Stimulated activated CD4-positive, alpha-beta T cell treated with anti-CD3 and anti-CD28 coated beads, Interleukin-1b, Interleukin-23, amount 100 ng/mL, for 24 hours (primary cell): ENCODE data around the gene CABP4.

Experiments used
- DNase-seq, 4 experiments: peaks; one replicate each; pipeline ENCODE4 v3.0.0-alpha.2; 2020; ENCODE audit warnings: low read depth in 4 of 4, low spot score in 1 of 4

CABP4 gene

DNA sequence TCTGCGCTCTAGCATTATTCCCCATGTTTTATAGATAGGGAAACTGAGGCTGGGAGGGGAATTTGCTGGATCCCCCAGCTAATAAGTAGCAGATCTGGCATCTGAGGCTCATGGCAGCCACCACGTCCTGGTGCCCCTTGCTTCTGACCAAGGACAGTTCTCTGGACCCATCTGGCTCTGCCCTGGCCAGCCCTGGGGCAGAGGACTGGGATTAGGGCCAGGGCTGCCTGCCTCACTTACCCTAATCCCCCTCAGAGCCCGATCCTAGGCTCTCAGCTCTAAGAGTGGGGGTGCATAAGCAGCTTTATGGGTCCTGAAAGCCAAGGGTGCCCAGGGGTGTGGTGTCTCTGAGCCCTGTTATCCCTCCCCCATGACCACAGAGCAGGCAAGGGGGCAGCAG is at the start of gene CABP4:
CABP4 (plus strand) TSS at position 301 of the 400 bp plus-strand sequence; CDS start at position 371, 70 bp downstream.
- DNase-seq = no peak

DNA sequence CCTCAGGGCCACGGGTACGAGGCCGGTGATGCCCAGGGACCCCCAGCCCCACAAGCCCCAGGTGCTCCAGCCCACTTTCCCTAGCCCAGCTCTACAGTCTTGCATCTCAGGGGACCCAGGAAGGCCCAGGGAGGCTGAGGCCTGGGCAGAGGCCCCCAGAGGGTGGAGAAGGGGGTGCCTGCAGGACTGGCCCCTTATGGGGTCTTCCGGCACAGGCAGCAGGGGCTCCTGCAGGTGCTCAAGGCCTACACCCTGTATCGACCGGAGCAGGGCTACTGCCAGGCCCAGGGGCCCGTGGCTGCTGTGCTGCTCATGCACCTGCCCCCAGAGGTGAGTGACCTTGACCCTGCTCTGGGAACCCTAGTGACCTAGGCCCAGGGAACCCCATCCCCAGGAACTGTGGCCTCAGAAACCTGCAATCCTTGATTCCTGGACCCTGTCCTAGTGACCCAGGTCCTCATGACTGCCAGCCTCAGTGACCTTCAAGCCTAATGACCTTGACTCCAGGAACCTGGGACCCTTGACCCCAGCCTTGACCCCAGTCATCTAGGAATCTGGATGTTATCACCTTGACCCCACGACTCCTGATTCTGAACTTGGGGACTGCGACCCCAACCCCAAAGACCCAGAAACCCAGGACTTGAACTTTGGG is 49.3 kb upstream of the CABP4 start:
- DNase-seq = no peak

DNA sequence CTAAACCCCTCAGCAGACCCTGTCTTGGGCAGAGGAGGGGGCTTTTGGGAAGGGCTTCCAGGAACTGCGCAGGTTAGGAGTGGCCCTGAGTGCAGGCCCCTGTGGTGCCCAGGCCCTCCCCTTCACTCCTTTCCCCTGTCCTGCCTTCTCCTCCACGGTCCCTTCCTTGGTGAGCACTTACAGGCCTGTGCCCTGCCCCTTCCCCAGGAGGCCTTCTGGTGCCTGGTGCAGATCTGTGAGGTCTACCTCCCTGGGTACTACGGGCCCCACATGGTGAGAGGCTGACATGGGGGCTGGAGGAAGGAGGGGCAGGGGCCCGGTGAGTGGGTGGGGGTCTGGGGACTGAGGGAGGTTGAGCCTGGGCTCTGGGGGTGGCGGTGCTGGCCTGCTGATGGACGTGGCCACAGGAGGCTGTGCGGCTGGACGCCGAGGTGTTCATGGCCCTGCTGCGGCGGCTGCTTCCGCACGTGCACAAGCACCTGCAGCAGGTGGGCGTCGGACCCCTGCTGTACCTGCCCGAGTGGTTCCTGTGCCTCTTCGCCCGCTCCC is 48.7 kb upstream of the CABP4 start:
- no peak for DNase-seq

DNA sequence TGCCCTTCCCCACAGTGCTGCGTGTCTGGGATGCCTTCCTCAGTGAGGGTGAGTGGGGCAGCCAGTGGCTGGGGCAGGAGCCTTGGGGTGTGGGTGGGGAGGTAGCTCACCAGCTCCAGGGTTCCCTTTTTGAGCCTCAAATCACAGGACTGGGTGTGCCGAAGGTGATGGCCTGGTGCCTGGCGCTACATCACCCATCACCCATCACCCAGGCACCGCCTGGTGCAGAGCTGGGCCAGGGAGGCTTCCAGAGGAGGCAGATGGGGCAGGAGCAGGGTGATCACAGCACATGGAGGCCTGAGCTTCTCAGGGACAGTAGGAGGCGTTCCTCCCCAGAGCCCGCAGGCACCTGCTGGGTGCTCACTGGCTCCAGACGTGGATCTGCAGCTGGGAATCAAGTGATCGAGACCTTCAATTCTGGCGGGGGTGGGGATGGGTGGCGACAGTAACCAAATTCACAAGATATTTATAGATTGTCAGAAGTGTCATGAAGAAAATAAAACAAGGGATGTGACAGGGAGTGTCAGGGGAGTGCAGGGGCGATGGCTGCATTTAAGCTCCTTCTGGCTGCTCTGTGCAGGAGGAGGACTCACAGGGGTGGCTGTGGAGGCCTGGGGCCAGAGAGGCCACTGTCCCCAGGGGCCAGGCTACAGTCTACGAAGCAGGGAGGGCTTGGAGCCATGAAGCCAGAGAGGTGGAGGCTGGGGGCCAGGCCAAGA is 48.0 kb upstream of the CABP4 start:
- DNase-seq = no peak

DNA sequence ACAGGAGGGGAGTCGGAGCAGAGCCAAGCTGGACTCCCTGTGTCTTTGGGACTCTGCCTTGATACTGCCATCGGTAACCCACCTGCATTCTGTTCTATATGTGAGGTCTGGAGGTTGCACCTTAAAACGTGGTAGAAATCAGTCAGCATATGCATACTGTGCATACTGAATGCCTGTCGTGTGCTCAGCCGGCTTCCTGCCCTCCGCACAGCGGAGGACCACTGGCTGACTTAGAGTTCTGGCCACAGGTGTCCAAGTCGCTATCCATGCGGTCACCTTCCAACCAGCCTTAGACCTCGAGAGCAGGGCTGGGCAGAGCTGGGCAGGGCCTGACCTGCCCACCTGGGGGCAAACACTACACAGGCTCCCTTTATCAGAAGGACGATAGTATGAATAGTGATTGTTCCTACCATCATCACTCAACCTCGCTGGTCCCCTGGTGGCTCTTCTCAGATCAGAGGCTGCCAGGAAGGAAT is 47.4 kb upstream of the CABP4 start:
- DNase-seq = no peak

DNA sequence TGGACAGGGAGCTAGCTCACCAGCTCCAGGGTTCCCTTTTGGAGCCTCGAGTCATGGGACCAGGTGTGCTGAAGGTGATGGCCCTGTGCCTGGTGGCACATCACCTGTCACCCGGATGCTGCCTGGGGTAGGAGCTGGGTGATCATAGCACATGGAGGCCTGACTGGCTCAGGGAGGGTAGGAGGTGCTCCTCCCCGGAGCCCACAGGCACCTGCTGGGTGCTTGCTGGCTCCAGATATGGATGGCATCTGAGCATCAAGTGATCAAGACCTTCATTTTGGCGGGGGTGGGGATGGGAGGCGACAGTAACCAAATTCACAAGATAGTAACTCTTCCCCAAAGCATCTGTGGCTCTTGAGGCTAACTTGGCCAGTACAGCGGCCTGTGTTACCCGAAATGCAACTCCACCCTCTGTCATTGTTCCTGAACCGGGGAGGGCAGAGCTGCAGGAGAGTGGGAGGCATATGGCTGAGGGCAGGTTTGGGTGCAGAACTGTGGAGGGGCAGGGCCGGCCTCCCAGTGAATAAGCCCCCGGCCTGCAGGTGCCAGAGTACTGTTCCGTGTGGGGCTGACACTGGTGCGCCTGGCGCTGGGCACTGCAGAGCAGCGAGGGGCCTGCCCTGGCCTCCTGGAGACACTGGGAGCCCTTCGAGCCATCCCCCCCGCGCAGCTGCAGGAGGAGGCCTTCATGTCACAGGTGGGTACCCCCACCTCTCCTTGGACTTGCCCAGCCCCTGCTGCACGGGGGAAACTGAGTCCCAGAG is 46.5 kb upstream of the CABP4 start:
- no peak for DNase-seq

DNA sequence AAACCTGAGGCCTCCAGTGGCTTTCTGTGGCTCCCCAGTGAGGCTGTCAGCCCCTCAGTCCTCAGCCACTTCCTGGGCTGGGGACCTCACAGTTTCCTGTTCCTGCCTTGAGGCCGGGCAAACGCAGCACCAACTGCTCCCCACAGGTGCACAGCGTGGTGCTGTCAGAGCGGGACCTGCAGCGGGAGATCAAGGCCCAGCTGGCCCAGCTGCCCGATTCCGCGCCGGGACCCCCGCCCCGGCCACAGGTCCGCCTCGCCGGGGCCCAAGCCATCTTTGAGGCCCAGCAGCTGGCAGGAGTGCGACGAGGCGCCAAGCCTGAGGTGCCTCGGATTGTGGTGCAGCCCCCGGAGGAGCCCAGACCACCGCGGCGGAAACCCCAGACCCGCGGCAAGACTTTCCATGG is 45.9 kb upstream of the CABP4 start:
- peak in 1 of 4 experiments; percentile 61 for DNase-seq

DNA sequence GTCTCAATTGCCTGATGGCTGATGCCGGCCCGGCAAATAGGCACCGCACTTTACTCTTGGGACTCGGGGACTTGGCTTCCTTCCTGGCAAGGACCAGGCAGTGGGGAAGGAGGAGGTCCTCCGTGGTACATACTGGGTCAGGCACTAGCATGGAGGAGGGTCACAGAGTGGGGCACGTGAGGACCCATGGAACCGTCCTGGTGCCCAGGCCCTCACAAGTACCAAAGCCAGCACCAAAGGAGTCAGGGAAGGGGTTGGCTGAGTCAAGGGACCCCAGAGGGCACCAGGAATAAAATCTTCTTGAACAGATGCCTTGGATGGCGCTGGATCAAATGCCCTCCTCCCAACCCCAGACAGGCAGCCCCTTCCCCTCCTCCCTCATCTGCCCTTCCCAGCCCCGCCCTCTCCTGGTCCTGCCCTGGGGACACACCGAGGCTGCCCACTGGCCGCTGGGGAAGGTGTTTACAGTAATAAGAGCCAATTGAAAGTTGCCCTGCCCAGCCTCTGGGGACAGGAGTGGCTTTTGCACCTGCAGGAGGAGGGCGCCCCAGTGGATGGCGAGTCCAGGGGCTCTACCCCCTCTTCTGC is 45.3 kb upstream of the CABP4 start:
- no peak for DNase-seq

DNA sequence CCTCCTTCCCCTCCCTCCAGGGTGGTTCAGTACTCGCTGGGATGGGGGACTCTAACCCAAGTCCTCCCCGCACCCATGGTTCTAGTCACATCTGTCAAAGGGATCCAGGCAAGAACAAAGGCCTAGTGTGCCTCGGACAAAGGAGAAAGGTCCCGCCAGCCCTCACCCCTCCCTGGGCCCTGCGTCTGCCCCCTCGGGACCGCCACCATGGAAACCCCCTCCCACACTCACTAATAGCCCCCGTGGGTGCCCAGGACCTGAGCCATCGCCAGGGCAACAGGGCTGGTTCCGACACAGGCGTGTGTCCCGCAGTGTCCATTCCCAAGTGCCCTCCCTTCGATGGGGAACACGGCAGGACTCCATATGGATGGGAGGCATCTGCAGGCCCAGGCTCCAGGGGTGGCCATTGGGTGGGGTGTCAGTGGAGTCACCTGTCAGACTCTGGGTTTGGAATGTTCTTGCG is 44.8 kb upstream of the CABP4 start:
- DNase-seq = no peak

DNA sequence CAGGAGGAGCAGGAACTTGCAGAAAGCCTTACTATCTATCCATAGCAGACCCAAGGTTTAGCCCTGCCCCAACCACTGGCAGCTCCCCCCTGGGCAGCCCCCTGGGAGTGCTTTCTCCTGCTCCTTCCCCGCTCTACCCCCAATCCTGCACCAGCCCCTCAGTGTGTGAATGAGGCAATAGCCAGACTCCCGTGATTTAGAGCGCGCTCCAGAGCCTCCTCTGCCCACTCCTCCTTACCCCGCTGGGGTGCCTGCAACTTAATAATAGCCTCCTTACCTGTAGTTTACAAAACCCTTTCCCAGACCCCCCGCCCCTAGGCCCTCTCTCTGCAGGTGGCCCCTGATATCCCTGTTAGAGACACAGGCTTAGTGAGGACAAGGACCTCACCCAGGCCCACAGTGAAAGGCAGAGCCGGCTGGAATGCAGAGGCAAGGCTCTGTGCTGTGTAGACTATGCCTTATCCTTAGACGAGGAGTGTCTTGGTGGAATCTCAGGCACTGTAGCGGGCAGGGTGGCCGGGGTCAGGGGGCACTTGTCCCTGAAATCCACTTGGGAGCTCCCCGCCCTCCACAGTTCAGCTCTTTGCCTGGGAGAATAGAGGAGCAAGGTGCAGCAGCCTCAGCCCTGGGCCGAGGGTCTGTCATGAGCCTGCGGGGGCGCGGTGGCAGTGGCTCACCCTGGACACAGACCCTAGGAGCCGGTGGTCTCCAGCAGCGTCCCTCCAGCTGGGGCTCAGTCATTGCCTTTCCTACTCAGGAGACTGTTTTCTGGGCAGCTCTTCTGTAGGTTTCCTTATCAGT is 44.0 kb upstream of the CABP4 start:
- no peak for DNase-seq

DNA sequence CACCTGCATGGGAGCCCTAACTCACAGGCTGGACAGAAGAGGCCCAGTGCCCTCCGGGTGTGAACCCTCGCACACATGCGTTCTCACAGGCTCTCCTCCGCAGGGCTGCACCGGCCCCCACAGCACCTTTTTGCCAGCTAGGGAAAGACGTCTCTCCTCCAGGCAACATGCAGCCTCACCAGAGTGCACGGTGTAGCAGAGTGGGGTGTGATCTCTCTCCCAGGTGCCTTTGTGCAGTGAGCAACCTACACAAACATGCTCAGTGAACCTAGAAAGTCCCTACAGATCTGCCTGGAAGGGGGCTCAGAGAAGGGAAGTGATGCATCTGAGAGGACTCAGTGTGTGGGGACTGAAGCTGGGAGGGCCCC is 43.4 kb upstream of the CABP4 start:
- no peak for DNase-seq

DNA sequence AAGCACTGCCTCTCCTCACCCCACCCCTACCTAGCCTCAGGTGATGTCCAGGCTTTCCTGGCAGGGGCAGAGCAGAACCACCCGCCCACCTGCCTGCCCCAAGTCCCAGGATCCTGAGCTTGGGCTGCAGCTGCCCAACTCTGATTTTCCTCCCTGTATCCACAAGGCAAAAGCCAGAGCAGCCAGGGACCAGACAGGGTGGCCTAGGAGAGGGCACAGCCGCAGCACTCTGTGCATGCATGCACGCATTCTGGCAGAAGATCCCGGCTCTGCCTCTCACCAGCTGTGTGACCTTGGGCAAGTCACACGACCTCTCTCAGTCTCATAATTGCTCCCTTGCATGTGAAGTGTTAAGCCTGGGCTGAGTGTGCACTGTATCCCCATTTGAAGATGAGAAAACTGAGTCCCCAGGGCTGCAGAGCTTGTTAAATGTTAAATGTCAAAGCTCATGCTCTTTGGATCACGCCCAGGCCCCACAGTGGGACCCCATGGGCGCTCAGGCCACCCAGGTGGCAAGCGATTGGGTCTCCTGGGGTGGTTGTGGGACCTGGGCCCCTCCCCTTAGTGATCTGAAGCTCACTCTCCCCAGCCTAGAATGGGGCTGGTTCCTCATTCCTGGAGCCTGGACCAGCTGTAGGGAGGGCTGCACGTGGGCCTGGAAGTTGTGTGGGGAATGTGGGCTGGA is 42.5 kb upstream of the CABP4 start:
- DNase-seq = no peak

DNA sequence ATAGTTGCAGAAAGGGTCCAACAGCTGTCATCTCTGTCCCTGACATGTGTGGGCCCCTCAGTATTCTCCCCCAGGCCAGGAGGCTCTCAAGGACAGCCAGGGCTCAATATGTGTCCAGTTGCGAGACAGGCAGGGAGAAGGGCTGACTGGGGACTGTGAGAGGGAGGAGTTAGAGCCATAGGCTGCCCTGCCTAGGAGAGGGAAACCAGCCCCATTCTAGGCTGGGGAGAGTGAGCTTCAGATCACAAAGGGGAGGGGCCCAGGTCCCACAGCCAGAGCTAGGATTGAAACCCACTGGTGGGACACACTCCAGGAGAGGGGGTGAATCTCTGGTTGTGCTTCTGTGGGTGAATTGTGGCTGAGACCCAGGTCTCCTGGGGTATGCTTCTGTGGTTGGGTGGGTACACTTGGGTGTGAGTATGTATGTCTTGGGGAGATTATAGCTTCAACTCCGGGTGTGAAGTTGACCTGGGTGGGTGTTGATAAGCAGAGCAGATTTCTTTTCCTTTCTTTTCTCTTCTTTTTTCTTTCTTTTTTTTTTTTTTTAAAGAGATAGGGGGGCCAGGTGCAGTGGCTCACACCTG is 41.8 kb upstream of the CABP4 start:
- no peak for DNase-seq

DNA sequence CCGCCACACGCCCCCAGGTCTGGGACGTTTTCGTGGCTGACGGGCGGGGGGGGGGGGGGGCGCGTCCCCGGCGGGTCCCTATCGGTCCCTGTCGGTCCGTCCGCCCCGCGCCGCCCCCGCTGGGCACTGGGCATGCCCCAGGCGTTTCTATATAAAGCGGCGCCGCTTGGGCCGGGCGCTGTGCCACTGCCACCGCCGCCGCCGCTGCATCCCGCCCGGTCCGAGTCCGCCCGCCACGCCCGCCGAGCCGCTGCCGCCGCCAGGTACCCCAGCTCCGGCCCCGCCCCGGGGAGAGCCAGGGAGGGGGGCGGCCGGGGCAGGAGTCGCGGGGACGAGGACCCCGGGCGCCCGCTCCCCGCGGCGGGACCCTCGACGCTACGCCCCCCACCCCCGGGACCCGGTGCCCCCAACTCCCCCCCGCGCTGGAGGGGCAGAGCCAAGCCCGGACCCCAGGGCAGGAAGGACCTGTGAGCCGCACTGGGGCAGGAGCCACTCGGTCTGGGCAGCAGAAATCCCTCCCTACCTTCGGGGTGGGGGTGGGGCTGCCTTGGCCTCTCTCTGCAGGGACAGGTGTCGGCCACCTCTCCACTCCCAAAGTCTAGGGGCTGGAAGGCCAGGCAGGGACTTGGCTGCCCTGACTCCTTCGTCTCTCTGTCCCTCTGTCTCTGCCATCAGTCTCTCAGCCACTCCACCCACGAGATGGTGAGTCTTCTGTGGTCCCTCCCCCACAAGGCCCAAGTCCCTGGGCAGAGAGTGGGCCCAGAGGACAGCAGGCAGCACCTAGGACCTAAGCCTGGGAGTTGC is 39.5 kb upstream of the CABP4 start, which contains the start of gene CARNS1:
CARNS1 (plus strand) TSS at position 178 of the 804 bp plus-strand sequence; CDS start at position 700, 522 bp downstream.
- DNase-seq = no peak

DNA sequence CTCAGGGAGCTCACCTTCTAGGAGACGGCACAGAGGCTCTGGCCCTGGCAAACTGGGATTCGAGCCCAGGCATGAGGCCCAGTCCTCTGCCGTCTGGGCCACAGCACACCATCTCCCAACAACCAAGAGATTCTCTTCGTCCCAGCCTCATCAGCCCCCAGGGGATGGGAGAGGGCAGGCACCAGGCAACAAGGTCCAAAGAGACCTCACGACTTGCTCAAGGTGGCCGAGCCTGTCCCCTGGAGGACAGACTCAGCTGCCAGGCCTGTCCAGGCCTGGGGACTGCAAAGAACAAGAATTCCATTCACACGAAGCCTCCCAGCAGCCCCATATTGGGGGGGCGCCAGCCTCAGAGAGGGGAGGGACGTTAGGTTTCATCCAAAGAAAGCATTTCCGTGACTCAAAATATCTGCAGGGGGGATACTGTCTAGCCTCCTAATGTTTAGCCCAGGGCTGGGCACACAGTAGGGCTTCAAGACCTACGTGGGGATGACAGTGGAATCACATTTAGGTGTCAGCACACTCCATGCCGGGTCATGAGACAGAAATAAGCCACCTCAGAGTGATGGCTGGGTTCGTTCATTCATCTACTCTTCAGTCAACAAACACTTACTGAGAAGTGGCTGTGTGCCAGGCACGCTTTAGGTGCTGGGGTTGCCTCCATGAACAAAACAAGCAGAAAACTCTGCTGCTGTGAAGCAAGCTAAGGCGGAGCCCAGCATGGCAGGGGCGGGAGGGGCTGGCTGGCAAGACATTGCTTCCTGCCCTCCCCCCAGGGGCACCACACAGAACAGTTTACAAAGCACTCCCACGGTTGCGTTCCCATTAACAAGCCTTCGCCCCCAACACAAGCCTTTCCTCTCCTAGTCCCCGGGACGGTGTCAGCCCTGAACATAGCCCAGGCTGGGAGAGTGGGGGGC is 38.5 kb upstream of the CABP4 start:
- DNase-seq = no peak

DNA sequence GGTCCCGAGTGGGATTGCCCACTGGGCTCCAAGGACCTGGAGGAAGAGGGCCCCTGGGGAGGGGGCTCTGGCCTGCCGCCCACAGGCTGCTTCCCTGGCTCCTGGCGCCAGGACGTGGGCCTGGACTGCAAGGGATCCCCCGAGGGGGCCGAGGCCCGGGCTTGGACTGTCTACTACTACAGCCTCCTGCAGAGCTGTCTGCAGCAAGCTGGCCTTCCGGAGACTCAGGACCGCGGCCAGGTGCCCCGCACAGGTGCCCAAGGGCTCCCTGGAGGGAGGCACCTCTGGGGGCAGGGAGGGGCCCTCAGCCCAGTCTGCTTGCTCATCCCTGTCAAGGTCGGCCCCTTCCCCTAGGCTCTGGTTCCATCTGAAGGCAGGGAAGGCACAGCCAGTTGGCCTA is 37.7 kb upstream of the CABP4 start:
- no peak for DNase-seq

DNA sequence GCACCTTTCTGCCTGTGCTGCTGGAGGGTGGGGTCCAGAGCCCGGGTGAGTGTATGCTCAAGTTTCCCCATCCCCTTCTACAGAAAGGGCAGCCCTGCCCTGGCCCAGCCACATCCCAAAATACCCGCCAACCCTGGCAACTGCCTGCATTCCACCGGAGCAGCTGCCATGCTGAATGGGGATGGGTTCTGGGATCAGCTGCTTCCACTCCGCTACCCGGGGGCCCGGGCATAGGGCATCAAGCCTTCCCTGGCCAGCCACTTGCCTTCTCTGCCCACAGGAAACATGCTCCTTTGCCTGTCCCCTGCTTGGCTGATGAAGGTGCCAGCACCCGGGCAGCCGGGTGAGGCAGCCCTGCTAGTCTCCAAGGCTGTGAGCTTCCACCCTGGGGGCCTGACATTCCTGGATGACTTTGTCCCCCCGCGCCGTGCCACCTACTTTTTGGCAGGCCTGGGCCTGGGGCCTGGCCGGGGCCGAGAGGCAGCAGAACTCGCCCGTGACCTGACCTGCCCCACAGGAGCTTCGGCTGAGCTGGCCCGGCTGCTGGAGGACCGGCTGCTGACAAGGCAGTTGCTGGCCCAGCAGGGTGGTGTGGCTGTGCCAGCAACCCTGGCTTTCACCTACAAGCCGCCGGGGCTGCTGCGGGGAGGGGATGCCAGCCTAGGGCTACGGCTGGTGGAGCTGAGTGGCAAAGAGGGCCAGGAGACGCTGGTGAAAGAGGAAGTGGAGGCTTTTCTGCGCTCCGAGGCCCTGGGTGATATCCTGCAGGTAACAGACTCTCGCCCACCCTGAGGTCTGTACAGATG is 36.5 kb upstream of the CABP4 start:
- no peak for DNase-seq
